HG03432 (cell line): ENCODE results near the gene ASRGL1.
"Not testable (repeated sequence)": the region's sequence is repeated elsewhere in the genome, so short reads cannot be mapped to it uniquely, and the experiment has no call there.

ENCODE experiments used
- ATAC-seq: cut with Tn5 transposase; IDR thresholded peaks from one replicate; pipeline ENCODE4 v1.9.1; 2021; ENCODE audit warnings: mild to moderate bottlenecking, moderate library complexity; ENCODE audit not compliant: unreplicated experiment

The ASRGL1 gene

GRCh38 chr11:62352355-62353336 is 15.4 kb downstream of the ASRGL1 start:
- ATAC-seq: peak; percentile 52

DNA sequence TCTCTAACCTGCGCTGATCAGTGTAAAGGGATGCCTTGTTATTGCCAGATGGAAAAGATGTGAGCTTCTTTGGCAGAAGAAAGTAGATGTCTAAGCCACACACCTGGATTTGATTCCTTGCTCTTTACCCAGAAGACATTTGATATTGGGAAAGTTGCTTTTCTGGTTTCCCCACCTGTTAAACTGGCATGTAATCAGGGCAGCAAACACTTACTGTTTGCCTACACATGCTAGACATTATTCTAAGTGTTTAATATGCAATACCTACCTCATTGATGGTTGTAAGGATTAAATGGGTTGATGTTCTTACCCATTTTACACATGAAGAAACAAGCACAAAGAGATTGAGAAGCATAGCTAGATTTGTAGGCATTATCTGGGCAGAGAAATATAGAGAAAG is 16.6 kb downstream of the ASRGL1 start:
- no peak for ATAC-seq

DNA sequence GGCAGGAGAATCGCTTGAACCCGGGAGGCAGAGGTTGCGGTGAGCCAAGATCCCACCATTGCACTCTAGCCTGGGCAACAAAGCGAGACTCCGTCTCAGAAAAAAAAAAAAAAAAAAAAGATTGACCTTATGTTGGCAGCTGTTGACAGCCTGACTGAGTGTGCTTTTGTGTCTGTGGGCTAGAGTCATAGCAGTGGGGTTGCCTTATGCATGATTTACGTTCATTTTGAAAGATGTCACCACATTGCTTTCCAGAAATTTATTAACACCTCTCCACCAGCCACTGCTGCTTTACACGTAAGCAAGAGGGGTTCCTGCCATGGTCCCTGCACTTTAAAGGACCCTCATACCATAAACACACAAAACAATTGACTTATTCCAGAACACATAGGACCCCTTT is 21.0 kb downstream of the ASRGL1 start:
- ATAC-seq: no peak

DNA sequence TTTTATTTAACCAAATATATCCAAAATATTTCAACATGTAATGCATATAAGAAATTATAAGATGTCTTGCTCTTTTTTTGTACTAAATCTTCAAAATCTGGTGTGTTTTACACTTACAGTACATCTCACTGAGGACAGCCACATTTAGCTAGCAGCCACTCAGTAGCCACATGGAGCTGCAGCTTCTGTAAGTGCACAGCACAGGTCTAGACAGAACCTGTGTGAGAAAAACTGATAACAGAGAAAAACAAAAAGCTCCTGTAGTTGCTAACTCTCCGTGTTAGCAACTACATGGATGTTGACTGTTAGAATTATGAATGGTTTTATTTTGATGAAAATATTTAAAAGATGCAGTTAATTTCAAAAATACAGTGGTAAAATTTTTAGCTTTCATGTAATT is 22.2 kb downstream of the ASRGL1 start:
- ATAC-seq: no peak

DNA sequence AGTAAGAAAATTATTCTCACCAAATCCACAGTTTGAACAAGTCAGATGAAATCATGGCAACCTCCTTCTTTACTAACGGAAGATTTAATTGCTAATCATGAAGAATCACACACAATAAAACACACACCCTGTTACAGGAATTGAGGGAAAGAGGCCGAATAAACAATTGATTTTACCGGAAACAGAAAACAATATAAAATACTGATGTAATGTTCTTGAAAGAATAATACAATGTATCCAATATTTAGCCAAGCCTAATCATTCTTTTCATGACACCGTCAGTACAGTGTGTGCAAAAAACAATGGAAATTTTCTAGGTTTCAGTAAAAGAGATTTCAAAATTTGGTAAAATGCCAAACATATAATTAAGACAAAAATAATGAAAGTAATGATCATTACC is 23.4 kb downstream of the ASRGL1 start:
- ATAC-seq: no peak

GRCh38 chr11:62368861-62369477 is 31.7 kb downstream of the ASRGL1 start:
- ATAC-seq: not testable (repeated sequence)

GRCh38 chr11:62370743-62371440 is 33.6 kb downstream of the ASRGL1 start:
- no peak for ATAC-seq

DNA sequence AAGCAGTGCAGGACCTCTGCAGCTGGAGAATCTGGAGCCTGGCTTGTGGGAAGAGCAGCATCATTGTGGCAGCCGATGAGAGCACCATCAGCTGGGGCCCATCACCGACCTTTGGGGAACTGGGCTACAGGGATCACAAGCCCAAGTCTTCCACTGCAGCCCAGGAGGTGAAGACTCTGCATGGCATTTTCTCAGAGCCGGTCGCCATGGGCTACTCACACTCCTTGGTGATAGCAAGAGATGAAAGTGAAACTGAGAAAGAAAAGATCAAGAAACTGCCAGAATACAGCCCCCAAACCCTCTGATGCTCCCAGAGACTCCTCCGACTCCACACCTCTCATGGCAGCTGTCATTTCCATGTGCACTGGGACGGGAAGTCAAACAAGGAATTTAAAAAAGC is 35.6 kb downstream of the ASRGL1 start:
- no peak for ATAC-seq

GRCh38 chr11:62373464-62374119 is 36.3 kb downstream of the ASRGL1 start:
- no peak for ATAC-seq

DNA sequence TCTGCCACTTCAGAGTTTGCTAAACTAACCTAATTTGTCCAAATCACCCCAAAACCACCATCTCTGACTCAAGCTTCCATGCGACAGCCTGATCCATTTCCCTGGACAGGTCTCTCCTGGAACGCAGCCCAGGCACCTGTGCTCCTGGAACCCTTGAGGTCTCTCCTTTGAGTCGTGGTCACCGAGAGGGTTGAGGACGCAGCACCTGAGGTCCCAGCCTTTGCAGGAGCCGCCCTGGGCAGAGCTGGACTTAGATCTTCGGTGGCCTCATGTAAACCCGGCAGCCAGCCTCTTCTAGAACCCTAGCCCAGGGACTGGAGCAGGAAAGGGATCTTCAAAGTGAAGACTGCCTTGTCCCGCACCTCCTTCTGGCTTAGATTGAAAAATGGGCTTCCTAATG is 37.6 kb downstream of the ASRGL1 start:
- ATAC-seq: no peak

DNA sequence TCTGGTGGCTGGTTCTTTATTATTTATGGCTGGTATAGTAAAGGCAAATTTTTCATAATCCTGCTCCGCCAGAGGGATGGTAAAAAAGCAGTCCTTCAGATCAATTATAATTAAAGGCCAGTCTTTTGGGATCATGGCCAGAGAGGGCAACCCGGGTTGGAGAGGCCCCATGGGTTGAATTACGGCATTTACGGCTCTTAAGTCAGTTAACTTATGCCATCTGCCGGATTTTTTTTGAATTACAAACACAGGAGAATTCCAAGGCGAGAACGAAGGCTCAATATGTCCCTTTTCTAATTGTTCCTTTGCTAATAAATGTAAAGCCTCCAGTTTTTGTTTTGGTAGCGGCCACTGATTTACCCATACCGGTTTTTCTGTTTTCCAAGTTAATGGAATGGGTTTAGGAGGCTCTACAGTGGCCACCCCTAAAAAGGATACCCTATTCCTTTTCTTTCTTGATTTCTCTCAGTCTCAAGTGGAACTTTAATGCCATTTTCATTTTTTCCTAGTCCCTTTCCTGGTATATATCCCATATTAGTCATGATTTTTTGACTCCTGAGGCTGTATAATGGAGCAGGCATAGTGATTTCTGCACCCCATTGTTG is 41.3 kb downstream of the ASRGL1 start:
- not testable (repeated sequence) for ATAC-seq

- ATAC-seq: not testable (repeated sequence)
Observed at GRCh38 chr11:62379586-62379985, 42.3 kb downstream of the ASRGL1 start.

DNA sequence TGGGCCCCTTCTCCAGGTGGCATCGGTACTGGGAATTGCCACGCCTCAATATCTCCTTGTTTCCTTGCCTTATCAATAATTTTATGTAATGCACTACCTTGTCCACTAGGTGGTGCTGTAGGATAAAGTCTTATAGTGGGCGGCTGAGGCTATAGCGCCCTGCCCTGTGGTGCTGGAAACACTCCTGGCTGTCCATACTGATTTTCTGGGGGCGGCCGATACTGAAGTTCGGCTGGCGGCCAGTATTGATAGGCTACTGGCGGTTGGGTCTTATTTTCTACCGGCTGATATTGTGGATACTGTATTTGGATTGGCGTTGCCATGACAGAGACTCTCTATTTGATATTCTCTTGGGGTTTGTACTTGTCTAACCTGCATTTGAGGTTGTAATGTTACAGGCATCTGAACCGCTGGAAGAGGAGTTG is 43.6 kb downstream of the ASRGL1 start:
- not testable (repeated sequence) for ATAC-seq

- ATAC-seq: no peak
Observed at GRCh38 chr11:62383822-62384221, 46.6 kb downstream of the ASRGL1 start.

GRCh38 chr11:62386083-62386482 is 48.8 kb downstream of the ASRGL1 start:
- not testable (repeated sequence) for ATAC-seq

DNA sequence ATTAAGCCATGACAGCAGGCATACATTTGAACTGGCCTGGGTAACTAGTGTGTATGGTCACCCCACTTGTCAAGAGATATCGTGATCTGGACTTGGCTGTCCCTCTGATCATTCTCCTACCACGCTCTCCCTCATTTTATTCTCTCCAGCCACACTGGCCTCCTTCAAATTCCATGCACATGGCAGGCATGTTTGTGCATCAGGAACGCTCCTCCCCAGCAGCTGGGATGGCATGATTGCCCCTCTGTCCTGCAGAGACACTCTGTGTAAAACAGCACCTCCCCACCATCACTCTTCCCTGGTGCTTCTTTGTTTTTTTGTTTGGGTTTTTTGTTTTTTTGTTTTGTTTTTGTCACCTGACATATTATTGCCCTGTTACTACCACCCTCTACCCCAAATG is 50.1 kb downstream of the ASRGL1 start:
- ATAC-seq: no peak

DNA sequence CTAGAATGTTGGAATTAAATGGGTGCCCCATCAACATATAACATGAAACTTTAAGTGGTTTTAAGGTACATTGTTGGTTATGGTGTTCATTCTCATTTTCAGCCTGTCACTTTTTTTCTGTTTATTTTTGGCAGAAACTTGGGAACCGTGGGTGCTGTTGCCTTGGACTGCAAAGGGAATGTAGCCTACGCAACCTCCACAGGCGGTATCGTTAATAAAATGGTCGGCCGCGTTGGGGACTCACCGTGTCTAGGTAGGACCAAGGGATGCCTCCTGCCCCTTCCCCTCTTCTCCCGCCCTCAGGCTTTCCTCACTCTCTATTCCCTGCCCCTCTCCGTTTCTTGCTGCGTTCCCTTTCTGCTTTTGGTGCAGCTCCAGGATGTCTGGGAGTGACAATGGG is 51.8 kb downstream of the ASRGL1 start:
- ATAC-seq: no peak

DNA sequence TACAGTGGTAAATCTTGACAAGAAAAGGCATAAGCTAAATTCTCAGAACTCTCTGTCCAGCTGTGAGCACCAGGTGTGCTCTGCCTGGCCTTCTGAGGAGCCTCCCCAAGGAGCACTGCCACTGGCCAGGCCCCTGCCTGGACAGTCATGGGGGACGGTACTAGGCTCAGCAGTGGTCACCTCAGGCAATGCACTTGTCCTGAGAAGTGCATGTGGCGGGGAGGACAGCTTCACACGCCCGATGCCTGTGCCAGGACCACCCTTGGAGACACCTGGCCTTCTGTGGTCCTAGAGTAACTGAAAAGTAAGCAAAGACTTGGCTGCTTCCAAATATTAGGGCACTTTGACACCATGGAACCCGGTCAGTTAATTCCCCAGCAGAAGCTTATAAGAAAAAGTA is 53.0 kb downstream of the ASRGL1 start:
- no peak for ATAC-seq

GRCh38 chr11:62390722-62391121 is 53.5 kb downstream of the ASRGL1 start:
- ATAC-seq: no peak

GRCh38 chr11:62391642-62392425 is 54.6 kb downstream of the ASRGL1 start:
- no peak for ATAC-seq
